GM12892 (cell line): ENCODE results near the gene FN1.

Experiments used
- POLR2A ChIP-seq: IDR thresholded peaks from 2 replicates; pipeline ENCODE4 v1.6.1; 2011; ENCODE audit warnings: low read depth, low read length, control low read depth
- POLR2AphosphoS5 ChIP-seq: IDR thresholded peaks from 2 replicates; pipeline ENCODE4 v1.6.1; 2011; ENCODE audit warnings: low read depth, low read length, control low read depth

- TF ChIP-seq POLR2A (no peak), POLR2AphosphoS5 (no peak)
Observed at GRCh38 chr2:215314896-215315295, 121.0 kb downstream of the FN1 start.
